Mesenchymal stem cell (in vitro differentiated cells and primary cell): ENCODE data around the gene PIK3CB.

Experiments
- DNase-seq: peaks from one replicate; pipeline ENCODE4 v3.0.0-alpha.2; 2013
- H2AFZ ChIP-seq: one replicate; pipeline ENCODE4 v1.6.1; 2013; ENCODE audit warnings: low read depth, mild to moderate bottlenecking, control low read depth, inconsistent platforms, low read length, moderate library complexity
- H2AK5ac ChIP-seq: 2 replicates; pipeline ENCODE4 v1.6.1; 2013; ENCODE audit warnings: low read length, moderate library complexity, mild to moderate bottlenecking, inconsistent platforms; ENCODE audit not compliant: severe bottlenecking
- H2BK120ac ChIP-seq: one replicate; pipeline ENCODE4 v1.6.1; 2013; ENCODE audit warnings: low read depth, mild to moderate bottlenecking, inconsistent platforms, low read length, moderate library complexity
- H2BK12ac ChIP-seq, 2 experiments: one replicate each; pipeline ENCODE4 v1.6.1; 2013; ENCODE audit warnings: inconsistent platforms in 2 of 2, low read length in 2 of 2, mild to moderate bottlenecking in 2 of 2, moderate library complexity in 2 of 2, control low read depth in 1 of 2
- H2BK15ac ChIP-seq: one replicate; pipeline ENCODE4 v1.6.1; 2013; ENCODE audit warnings: mild to moderate bottlenecking, low read depth, inconsistent platforms; ENCODE audit not compliant: poor library complexity, severe bottlenecking
- H2BK5ac ChIP-seq: 2 replicates; pipeline ENCODE4 v1.6.1; 2013; ENCODE audit warnings: low read depth, mild to moderate bottlenecking, low read length, control low read depth, inconsistent platforms; ENCODE audit not compliant: poor library complexity, severe bottlenecking
- H3K14ac ChIP-seq, 2 experiments: one replicate each; pipeline ENCODE4 v1.6.1; 2013; ENCODE audit warnings: inconsistent platforms in 2 of 2, low read length in 2 of 2, control low read depth in 1 of 2, mild to moderate bottlenecking in 1 of 2, moderate library complexity in 1 of 2
- H3K18ac ChIP-seq, 2 experiments: one replicate each; pipeline ENCODE4 v1.6.1; 2013; ENCODE audit warnings: inconsistent platforms in 2 of 2, low read length in 2 of 2, control low read depth in 1 of 2, low read depth in 1 of 2, mild to moderate bottlenecking in 1 of 2
- H3K23ac ChIP-seq, 2 experiments: one replicate each; pipeline ENCODE4 v1.6.1; 2013; ENCODE audit warnings: inconsistent platforms in 2 of 2, low read length in 2 of 2, mild to moderate bottlenecking in 2 of 2, moderate library complexity in 2 of 2, control low read depth in 1 of 2
- H3K27ac ChIP-seq: 2 replicates; pipeline ENCODE4 v1.5.1; 2013; ENCODE audit warnings: mild to moderate bottlenecking, moderate library complexity, low read length, control low read depth, inconsistent platforms; ENCODE audit not compliant: poor library complexity, severe bottlenecking
- H3K27me3 ChIP-seq, 2 experiments: 2 replicates each; pipeline versions ENCODE4 v1.6.1 to v1.7.0; 2013; ENCODE audit warnings: low read length in 2 of 2, mild to moderate bottlenecking in 2 of 2, moderate library complexity in 2 of 2, control low read depth in 1 of 2, inconsistent platforms in 1 of 2; ENCODE audit not compliant: control insufficient read depth in 1 of 2, insufficient read depth in 1 of 2
- H3K36me3 ChIP-seq, 2 experiments: 2 replicates each; pipeline versions ENCODE4 v1.6.1 to v1.7.0; 2013; ENCODE audit warnings: low read length in 2 of 2, control low read depth in 1 of 2, inconsistent platforms in 1 of 2, low read depth in 1 of 2, mild to moderate bottlenecking in 1 of 2; ENCODE audit not compliant: insufficient read depth in 2 of 2, control insufficient read depth in 1 of 2
- H3K4ac ChIP-seq, 2 experiments: one replicate each; pipeline ENCODE4 v1.6.1; 2013; ENCODE audit warnings: inconsistent platforms in 2 of 2, low read length in 2 of 2, mild to moderate bottlenecking in 2 of 2, moderate library complexity in 2 of 2, control low read depth in 1 of 2, low read depth in 1 of 2
- H3K4me1 ChIP-seq: 2 replicates; pipeline ENCODE4 v1.6.1; 2013; ENCODE audit warnings: low read depth, low read length, control low read depth; ENCODE audit not compliant: control insufficient read depth, insufficient read depth
- H3K4me2 ChIP-seq: 2 replicates; pipeline ENCODE4 v1.6.1; 2013; ENCODE audit warnings: low read length, mild to moderate bottlenecking, inconsistent platforms; ENCODE audit not compliant: poor library complexity, severe bottlenecking
- H3K4me3 ChIP-seq, 2 experiments: 2 replicates each; pipeline versions ENCODE4 v1.5.1 to v1.7.0; 2013; ENCODE audit warnings: low read length in 2 of 2, mild to moderate bottlenecking in 2 of 2, control low read depth in 1 of 2, low read depth in 1 of 2; ENCODE audit not compliant: insufficient read depth in 1 of 2
- H3K79me1 ChIP-seq: replicated peaks from 2 replicates; pipeline ENCODE4 v1.6.1; 2013; ENCODE audit warnings: mild to moderate bottlenecking, control low read depth, low read length, inconsistent platforms; ENCODE audit not compliant: poor library complexity, severe bottlenecking
- H3K9ac ChIP-seq: 2 replicates; pipeline ENCODE4 v1.7.0; 2013; ENCODE audit warnings: mild to moderate bottlenecking, low read length, moderate library complexity
- H3K9me3 ChIP-seq: 2 replicates; pipeline ENCODE4 v1.7.0; 2013; ENCODE audit warnings: mild to moderate bottlenecking, low read length; ENCODE audit not compliant: control insufficient read depth
- H4K8ac ChIP-seq: one replicate; pipeline ENCODE4 v1.6.1; 2013; ENCODE audit warnings: inconsistent platforms, mild to moderate bottlenecking, low read length, moderate library complexity
- H4K91ac ChIP-seq: one replicate; pipeline ENCODE4 v1.6.1; 2013; ENCODE audit warnings: mild to moderate bottlenecking, low read length, inconsistent platforms
- WGBS: methylation state at CpG from one replicate; pipeline ENCODE4 v1.1.7; 2013; ENCODE audit warnings: mixed read lengths; 5-methylcytosine and 5-hydroxymethylcytosine counted together

The PIK3CB gene

DNA sequence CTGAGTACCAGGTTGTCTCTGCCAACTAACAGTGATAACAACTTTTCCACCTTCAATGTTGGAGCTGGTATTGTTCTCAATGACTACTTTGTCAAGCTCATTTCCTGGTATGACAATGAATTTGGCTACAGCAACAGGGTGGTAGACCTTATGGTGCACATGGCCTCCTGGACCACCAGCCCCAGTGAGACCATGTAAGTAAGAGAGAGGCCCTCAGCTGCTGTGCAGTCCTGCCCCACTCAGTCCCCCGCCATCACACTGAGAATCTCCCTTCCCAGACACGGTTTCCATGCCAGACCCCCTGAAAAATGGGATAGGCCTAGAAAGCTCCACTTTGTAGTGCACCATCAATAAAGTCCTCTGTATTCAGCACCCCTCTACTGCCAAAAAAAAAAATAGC, 56.1 kb downstream of the PIK3CB start:
- Histone ChIP-seq H3K4me1 (peaks cover 12% of the 10 kb centered on the region), H2BK120ac (no peak overlapping the region), H2BK15ac (no peak overlapping the region), H2BK12ac (no peak overlapping the region), H3K27ac (no peak overlapping the region), H3K14ac (no peak overlapping the region), H2BK5ac (no peak overlapping the region), H3K23ac (no peak overlapping the region), H2AK5ac (no peak overlapping the region), H3K79me1 (peaks cover 26% of the 10 kb centered on the region), H3K9ac (no peak overlapping the region), H3K18ac (no peak overlapping the region), H3K36me3 (peaks cover 2 to 5% of the 10 kb centered on the region in 2 experiments), H4K91ac (no peak overlapping the region), H3K9me3 (no peaks in the 10 kb centered on the region), H2AFZ (no peak overlapping the region), H3K4ac (no peak overlapping the region), H3K4me3 (no peak overlapping the region), H3K4me2 (no peak overlapping the region), H4K8ac (no peak overlapping the region), H3K27me3 (no peaks in the 10 kb centered on the region)
- 100% methylated on average over 2 of the region's 2 CpGs for WGBS
- DNase-seq: no peak

DNA sequence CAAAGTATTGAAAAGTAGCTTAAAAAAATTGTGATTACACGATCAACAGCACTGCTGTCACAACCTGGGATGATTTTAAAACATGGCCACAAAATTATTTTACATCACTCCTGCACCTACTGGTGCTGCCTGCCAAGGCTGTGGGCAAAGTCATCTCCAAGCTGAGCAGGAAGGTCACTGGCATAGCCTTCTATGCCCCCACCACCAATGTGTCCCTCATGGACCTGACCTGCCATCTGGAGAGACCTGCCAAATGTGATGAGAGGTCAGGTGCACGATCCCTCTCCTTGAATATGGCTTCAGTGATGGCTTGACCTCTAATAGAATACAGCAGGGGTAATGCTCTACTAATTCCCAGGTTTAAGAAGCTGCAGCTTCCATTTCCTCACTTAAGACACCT, 57.8 kb downstream of the PIK3CB start:
- Histone ChIP-seq H3K27me3 (no peaks in the 10 kb centered on the region), H3K79me1 (peaks cover 26% of the 10 kb centered on the region), H3K9ac (no peak overlapping the region), H2AK5ac (no peak overlapping the region), H2BK15ac (no peak overlapping the region), H3K9me3 (no peaks in the 10 kb centered on the region), H3K23ac (no peak overlapping the region), H2BK5ac (no peak overlapping the region), H3K4ac (no peak overlapping the region), H3K36me3 (peaks cover 2 to 5% of the 10 kb centered on the region in 2 experiments), H3K14ac (no peak overlapping the region), H2AFZ (no peak overlapping the region), H2BK12ac (no peak overlapping the region), H3K4me3 (no peak overlapping the region), H2BK120ac (no peak overlapping the region), H3K4me2 (no peak overlapping the region), H3K18ac (no peak overlapping the region), H3K27ac (no peak overlapping the region), H4K91ac (no peak overlapping the region), H4K8ac (no peak overlapping the region), H3K4me1 (peaks cover 12% of the 10 kb centered on the region)
- no peak for DNase-seq
- WGBS: 91% methylated on average over 2 of the region's 2 CpGs

DNA sequence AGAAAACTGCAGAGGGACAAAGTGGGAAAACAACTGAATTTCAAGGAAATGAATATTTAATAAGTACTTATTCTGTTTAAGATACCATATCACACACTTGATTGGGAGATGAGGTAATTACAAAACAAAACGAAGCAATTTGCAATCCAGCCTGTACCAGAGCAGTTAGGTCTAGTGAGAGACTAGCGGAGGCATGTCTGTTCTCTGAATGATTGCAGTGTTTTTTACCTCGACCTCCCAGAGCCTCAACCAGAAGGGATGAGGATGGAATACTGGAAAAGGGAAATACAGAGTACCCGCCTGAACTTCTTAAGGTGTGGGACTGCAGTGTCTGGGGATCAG, 59.5 kb downstream of the PIK3CB start:
- Histone ChIP-seq H3K9ac (peak overlapping the region; percentile 78), H3K36me3 (peaks cover 2 to 5% of the 10 kb centered on the region in 2 experiments), H3K4ac (peak overlapping the region in 1 of 2 experiments; percentile 2), H3K27me3 (no peaks in the 10 kb centered on the region), H2BK15ac (no peak overlapping the region), H3K4me2 (no peak overlapping the region), H2BK12ac (peak overlapping the region; percentile 0 to 78), H3K4me1 (peaks cover 9% of the 10 kb centered on the region), H3K14ac (no peak overlapping the region), H2BK120ac (no peak overlapping the region), H3K27ac (peak overlapping the region; percentile 98), H3K9me3 (no peaks in the 10 kb centered on the region), H2BK5ac (peak overlapping the region; percentile 40), H3K4me3 (peak overlapping the region in 1 of 2 experiments; percentile 62), H3K23ac (no peak overlapping the region), H2AK5ac (peak overlapping the region; percentile 85), H2AFZ (no peak overlapping the region), H3K79me1 (peaks cover 22% of the 10 kb centered on the region), H3K18ac (peak overlapping the region; percentile 9 to 75), H4K91ac (peak overlapping the region; percentile 87), H4K8ac (peak overlapping the region; percentile 85)
- DNase-seq: no peak
- WGBS: 61% methylated on average over 4 of the region's 4 CpGs

DNA sequence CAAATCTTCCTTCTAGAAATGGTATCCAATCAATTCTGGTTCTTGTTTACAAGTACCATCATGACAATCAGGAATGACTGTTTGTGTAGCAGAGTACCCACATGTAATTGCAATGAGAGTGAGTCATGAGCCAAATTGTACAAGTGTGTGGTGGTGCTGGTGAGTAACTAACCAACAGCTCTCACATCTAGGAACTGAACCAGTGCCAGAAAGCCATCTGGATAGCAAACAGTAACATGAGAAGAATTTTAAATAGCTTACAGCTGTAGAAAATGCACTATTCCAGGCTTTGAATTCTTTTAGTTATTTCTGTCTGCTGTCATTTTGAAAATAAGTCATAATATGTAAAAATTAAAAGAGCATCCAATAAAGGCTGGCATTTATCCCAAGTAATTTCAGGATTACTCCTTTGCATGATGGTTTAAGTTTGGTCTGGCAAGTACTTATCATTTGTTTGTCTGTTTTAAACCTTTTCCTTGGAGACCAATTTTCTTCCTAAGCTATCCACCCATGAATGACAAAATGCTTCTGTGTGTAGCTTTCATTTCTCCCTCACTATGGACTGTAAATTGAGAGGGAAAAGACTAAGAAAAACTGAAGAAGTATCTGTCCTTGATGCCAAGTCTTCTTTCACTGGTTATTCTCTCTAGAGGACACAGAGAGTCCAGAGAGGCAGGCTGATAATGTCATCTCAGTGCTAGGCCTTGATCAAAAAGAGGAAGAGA, 60.0 kb downstream of the PIK3CB start:
- no peaks in the 10 kb centered on the region for H3K9me3 ChIP-seq
- H3K79me1 ChIP-seq: peaks cover 21% of the 10 kb centered on the region
- H2AFZ ChIP-seq: no peak overlapping the region
- no peak overlapping the region for H3K14ac ChIP-seq
- peak; percentile 98 for DNase-seq
- H3K4me3 ChIP-seq: peak overlapping the region in 1 of 2 experiments; percentile 62
- H2BK15ac ChIP-seq: no peak overlapping the region
- no peak overlapping the region for H2BK12ac ChIP-seq
- peak overlapping the region; percentile 98 for H3K27ac ChIP-seq
- H3K4me2 ChIP-seq: no peak overlapping the region
- no peaks in the 10 kb centered on the region for H3K27me3 ChIP-seq
- H3K23ac ChIP-seq: no peak overlapping the region
- H2AK5ac ChIP-seq: peak overlapping the region; percentile 85
- H2BK120ac ChIP-seq: no peak overlapping the region
- H4K91ac ChIP-seq: no peak overlapping the region
- H3K4ac ChIP-seq: no peak overlapping the region
- no peak overlapping the region for H4K8ac ChIP-seq
- H3K18ac ChIP-seq: peak overlapping the region in 1 of 2 experiments; percentile 40
- peak overlapping the region; percentile 78 for H3K9ac ChIP-seq
- H2BK5ac ChIP-seq: peak overlapping the region; percentile 40
- peaks cover 9% of the 10 kb centered on the region for H3K4me1 ChIP-seq
- peaks cover 2 to 5% of the 10 kb centered on the region in 2 experiments for H3K36me3 ChIP-seq
